GM18861 (cell line): ENCODE measurements around the gene MKNK1.

Experiments
- ATAC-seq: cut with Tn5 transposase; IDR thresholded peaks from one replicate; pipeline ENCODE4 v1.9.1; 2021; ENCODE audit not compliant: unreplicated experiment

MKNK1 gene

GRCh38 chr1:46544561-46545240, 59.4 kb downstream of the MKNK1 start:
- no peak for ATAC-seq

DNA sequence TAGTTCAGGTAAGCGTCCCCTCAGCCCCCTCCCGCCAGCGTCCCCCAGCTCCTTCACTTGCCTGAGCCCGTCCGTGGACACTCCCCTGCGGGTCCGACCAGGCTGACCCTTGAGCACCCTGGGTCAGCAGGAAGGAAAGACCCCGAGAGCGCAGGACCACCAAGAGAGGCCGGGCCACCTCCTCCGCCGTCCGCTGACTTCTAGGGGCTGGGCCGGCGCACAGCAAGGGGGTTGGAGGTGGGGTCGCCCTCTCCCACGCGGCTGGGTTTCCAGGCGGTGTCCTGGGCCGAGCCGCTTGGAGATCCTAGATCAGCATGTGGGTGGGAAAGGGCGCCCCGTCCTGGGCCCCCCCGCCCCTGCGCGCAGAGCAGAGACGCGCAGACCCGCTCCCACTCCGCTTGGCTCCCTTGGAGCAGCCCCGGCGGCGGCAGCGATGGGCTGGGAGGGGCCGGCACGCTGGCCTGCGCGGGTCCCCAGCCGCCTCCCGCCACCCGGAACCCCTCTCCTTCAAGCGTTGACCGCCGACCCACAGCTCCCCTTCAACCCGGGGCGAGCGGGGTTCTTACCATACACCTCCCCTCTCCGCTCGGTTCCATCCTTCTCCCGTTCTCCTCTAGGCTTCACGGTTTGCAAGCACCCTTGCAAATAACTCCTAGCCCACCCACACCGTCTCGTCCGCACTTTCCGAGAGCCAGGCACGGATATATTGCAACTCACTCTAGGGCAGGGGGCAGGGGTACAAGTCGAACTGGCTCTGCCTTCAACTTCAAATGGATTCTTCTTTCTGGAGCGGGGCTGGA, 60.1 kb downstream of the MKNK1 start:
- no peak for ATAC-seq

- ATAC-seq, result no peak
Observed at GRCh38 chr1:46543382-46543760, 60.7 kb downstream of the MKNK1 start.

DNA sequence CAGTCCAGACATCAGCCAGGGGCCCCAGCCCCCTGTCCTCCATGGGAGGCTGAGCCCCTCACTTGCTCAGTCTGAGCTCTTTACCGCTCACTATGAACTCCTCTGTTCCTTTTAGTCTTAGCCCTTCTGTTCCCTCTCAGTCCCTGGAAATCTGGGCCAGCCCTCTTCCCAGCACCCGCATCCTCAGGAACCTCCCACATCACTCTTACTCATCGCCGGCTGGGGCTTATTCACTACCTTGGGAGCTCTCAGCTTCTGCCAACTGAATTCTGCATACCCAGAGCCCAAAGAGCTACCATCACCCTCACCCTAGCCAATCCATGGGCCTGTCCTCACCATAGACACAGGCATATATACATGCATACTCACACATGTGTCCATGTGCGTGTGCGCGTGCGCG, 64.1 kb downstream of the MKNK1 start:
- no peak for ATAC-seq

DNA sequence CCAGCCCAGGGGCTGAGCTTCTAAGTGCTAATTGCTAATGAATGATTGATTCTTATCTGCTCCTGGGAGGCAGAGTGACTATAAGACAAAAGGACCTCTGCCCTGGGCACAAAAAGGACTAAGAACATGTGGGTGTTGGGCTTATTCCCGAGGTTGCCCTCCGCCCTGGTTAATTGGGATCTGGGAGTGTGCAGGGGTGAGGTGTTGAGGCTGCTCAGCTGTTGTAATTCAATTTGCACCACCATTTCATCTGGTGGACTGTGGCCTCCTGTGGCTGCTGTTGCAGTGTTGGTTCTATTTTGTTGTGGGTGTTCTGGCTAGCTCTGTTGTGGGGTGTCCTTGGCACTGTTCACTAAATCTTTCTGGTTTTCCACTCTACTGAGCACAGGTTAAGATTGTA, 65.9 kb downstream of the MKNK1 start:
- no peak for ATAC-seq

DNA sequence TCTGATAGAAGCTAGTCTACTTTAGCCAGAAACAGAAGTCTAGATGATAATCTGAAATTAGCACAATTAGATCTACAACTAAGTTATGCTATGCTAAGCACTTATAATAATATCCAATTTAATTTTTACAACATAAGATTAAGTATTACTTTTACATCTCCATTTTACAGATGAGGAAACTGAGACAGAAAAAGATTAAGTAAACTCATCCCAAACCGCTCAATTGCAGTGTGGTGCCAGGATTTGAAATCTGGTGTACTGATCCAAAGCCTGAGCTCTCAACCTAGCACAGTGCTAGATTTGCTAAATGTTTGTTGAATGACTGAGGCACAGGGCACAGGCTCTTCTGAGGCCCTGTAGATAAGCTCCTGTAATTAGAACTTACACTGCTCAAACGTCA, 66.4 kb downstream of the MKNK1 start:
- no peak for ATAC-seq

DNA sequence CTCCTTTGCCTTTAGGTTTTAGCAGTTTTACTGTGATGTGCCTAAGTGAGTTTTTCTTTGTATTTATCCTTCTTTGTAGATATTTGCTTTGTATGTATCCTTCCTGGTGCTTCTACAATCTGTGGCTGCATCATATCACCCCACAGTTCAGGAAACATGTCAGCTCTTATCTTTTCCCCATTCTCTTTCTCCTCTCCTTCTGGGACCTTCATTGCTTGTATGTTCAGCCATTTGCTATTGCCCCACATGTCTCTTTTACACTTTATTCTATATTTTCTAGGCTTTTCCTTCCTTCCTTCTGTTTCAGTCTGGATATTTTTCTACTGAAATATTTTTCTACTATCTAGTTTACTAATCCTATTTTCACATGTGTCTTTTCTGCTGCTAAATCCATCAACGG, 67.5 kb downstream of the MKNK1 start:
- no peak for ATAC-seq

GRCh38 chr1:46535063-46535462, 69.0 kb downstream of the MKNK1 start:
- ATAC-seq, result no peak

DNA sequence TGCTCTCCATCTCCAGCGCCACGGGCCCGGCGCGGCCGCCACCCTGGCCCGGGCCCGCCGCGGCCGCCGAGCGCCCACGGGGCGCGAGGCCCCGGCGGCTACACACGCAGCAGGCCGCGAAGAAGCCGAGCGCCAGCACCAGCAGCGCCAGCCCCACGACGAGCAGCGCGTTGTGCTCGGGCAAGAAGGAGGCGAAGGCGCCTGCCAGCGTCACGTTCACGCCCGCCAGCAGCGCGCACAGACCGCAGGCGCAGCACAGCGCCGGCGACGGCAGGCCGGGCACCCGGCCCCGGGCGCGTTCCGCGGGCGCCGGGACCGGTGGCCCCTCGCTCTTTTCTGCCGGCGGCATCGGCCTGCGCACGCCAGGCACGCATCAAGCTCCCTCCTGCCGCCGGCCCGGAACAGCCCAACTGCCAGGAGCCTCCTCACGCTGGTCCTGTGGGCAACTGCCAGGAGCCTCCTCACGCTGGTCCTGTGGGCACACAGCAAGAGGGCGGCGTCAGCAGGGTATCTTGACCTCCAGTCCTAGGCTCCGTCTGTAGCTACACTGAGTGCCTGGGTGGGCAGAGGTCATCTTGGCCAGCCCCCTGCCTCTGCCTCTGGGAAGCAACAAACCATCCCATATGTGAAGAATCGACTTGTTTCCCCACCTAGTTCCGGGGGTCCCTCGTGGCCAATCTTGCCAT, 70.7 kb downstream of the MKNK1 start:
- ATAC-seq, result no peak

- ATAC-seq, result no peak
Observed at GRCh38 chr1:46532498-46533178, 71.4 kb downstream of the MKNK1 start.

DNA sequence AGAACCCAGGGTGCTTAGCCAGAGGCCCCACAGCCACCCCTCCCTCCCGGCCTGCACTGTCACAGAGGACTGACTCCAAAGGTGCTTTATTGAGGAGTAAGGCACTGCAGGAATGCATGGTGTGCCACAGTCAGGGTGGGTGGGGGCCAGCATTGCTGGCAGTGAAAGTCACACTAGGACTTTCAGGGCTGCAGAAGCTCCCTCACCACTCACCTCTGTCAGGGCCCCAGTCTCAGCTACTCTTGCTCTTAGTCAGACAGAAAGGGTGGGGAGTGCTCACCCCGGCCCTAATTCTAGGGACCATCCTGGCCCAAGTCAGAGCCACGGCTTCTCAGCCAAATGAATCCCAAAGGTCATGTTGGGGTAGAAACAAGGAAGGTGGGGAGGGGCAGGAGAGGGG, 72.0 kb downstream of the MKNK1 start:
- ATAC-seq, result no peak

DNA sequence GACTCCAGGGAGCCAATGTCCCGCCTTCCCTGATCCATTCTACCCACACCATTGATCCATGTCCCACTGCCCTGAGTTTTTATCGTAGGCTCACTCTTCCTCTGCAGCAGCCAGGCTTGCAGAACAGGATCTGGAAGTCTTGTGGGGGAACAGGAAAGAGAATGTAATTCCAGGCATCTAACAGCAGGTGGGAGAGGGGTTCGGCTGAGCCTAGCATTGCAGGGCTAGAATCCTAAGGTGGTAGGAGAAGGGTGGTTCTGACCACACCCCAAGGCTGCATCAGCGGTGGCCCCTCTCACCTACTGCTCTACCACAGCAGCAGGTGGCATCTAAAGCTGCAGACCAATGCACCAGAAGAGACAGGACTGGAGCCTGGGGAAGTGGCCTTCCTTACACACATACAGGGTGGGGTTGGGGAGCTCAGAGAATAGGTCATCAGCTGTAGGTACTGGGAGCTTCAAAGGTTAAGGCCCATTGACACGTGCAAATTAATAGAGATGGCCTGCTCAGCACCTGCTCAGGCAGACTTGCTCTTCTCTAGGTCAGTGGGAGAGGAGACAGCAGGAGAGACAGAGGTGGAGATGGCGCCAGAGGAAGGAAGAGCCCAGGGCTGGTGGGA, 73.2 kb downstream of the MKNK1 start:
- ATAC-seq, result no peak

DNA sequence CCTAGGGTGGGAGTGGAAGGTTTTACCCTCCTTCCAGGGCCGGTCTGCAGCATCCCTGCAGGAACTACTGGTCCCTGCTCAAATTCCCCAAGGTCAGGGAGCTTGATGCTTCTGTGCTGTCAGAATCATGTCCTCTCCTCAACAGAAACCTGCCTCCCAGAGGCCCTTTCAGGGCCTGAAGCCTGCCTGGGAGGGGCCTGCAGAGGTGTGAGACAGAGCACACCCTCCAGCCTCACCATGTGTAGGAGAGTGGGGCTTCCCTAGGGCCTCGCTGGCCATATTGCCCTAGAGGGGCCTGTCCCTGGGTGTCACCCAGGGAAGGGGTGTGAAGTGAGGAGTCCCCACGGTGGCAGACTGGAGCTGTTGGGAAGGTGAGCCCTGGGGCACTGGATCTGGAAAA, 73.8 kb downstream of the MKNK1 start:
- ATAC-seq, result no peak

GRCh38 chr1:46529031-46529630, 74.9 kb downstream of the MKNK1 start:
- ATAC-seq, result no peak

GRCh38 chr1:46528297-46528955, 75.6 kb downstream of the MKNK1 start:
- no peak for ATAC-seq

- no peak for ATAC-seq
Observed at GRCh38 chr1:46527474-46528296, 76.4 kb downstream of the MKNK1 start.

DNA sequence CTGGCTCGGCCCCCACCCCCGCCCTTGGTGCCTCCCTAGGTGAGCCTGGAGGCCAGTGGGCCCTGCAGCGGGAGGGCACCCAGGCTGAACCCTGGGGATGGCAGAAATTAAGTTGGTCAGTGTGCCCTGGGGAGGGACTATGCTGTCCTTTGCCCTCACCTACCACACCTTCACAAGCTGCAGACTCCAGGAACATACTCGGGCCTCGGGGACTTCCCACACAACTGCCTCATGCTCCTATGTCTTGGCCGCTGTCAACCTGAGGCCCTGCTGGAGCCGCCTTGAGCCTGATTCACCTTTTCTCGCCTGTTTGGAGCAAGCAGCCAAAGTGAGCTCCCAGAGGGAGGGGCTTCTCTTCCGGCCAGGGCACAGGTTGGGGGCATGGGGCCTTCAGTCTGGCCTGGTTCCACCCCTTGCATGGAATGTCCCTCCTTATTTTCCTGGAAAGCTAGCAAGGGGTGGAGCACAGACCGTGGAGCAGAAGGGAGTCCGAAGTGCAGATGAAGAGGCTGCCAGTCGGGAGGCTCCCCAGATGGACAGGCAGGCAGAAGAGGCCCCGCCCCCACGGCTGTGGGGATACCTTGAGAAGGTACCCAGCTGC, 77.3 kb downstream of the MKNK1 start:
- ATAC-seq, result no peak

- no peak for ATAC-seq
Observed at GRCh38 chr1:46526013-46526690, 77.9 kb downstream of the MKNK1 start.
